Spleen (tissue), 7 donors: ENCODE measurements around the gene MS4A18.

ENCODE experiments used
- POLR2A ChIP-seq, 3 donors: fragments of 450-650 bp; IDR thresholded peaks; one replicate each; pipeline ENCODE4 v1.5.1; 2017; ENCODE audit warnings: antibody characterized with exemption in 3 of 3, mild to moderate bottlenecking in 1 of 3
- POLR2AphosphoS5 ChIP-seq, 3 donors: sonication (generic); formaldehyde crosslinking; IDR thresholded peaks; one replicate each; pipeline ENCODE4 v1.5.1; 2017; ENCODE audit warnings: antibody characterized with exemption in 3 of 3
- TF ChIP-seq, protein P1 (sequence below), 11 experiments: fragments of 200-600 bp in 7 of 11; fragments of 450-650 bp in 4 of 11; sonication (generic) in 4 of 11; IDR thresholded peaks in 8 of 11; conservative IDR thresholded peaks in 3 of 11; 1 replicate in 7 of 11; 2 replicates in 4 of 11; pipeline versions ENCODE4 v1.4.0 to v1.8.0; 2016 to 2021; ENCODE audit warnings: antibody characterized with exemption in 11 of 11, inconsistent platforms in 4 of 11, mild to moderate bottlenecking in 1 of 11
- donor health status: DM: no; HTN: no; CAD: no; lungs with moderate emphysema.
- donor health status: DM: no; HTN: no; CAD: no.
- donor health status: DM: no; HTN: no; CAD: no.

DNA sequence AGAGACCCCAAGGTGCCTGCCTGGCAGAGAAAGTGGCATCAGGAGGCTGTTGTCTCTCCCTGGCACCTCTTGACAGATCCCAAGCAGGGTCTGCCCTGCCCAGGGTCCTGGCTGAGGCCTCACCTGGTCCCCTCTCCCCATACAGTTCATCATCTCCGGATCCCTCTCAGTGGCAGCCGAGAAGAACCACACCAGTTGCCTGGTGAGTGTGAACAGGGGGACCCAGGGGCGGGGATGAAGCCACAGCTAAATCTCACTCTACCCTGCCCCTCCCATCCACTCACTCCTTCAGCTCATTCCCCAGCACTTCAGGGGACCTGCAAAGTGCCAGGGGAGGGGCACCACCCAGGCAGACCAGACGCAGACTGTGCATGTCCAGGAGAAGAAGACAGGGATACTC is 46.6 kb downstream of the MS4A18 start:
- TF ChIP-seq, protein P1, sequence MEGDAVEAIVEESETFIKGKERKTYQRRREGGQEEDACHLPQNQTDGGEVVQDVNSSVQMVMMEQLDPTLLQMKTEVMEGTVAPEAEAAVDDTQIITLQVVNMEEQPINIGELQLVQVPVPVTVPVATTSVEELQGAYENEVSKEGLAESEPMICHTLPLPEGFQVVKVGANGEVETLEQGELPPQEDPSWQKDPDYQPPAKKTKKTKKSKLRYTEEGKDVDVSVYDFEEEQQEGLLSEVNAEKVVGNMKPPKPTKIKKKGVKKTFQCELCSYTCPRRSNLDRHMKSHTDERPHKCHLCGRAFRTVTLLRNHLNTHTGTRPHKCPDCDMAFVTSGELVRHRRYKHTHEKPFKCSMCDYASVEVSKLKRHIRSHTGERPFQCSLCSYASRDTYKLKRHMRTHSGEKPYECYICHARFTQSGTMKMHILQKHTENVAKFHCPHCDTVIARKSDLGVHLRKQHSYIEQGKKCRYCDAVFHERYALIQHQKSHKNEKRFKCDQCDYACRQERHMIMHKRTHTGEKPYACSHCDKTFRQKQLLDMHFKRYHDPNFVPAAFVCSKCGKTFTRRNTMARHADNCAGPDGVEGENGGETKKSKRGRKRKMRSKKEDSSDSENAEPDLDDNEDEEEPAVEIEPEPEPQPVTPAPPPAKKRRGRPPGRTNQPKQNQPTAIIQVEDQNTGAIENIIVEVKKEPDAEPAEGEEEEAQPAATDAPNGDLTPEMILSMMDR (IDR thresholded peaks at IDR 0.05 in 8 of 11, conservative IDR thresholded peaks at IDR 0.05 in 3 of 11), result no peak
- TF ChIP-seq POLR2A (IDR thresholded peaks at IDR 0.05), result no peak
- TF ChIP-seq POLR2AphosphoS5 (IDR thresholded peaks at IDR 0.05), result no peak
